K562 (cell line): ENCODE results near the gene ERN1. TPM values are rescaled to one million over a fixed set of nuclear protein-coding genes. Genes with fewer than 3 reads are reported as not detected.

Source experiments
- ATAC-seq: fragments of 200-7000 bp; cut with Tn5 transposase; 3 replicates; pipeline ENCODE4 v1.9.1; 2020; ENCODE audit warnings: moderate library complexity
- BruUV-seq: library from RNA; stranded (reverse); fragments of 400-500 nt; replicated peaks from 2 replicates; lab custom pipeline; 2021; lab: Mats Ljungman, UMichigan
- CTCF ChIA-PET: fragments of 300-600 bp; formaldehyde crosslinking; extraction: SDS; loops from one replicate; lab custom pipeline; 2021; ENCODE audit warnings: low intra/inter-chr PET ratio; lab: Yijun Ruan, JAX
- POLR2A ChIA-PET: fragments of 300-600, 350-650 bp; sonication (Branson Sonifier 250); formaldehyde crosslinking; extraction: SDS; loops from one replicate; lab custom pipeline; 2021; ENCODE audit warnings: antibody characterized with exemption, inconsistent platforms; lab: Yijun Ruan, JAX
- DNase-seq, 4 experiments: peaks; one replicate each; pipeline versions ENCODE4 v3.0.0 to v3.0.0-alpha.2; 2011 to 2018; ENCODE audit warnings: low spot score in 3 of 4, mixed read lengths in 3 of 4; ENCODE audit errors: extremely low read depth in 1 of 4
- FAIRE-seq: peaks from 2 replicates; lab custom pipeline; 2011; peaks lifted over from hg19 to GRCh38; lab: Jason Lieb, UNC
- H2AFZ ChIP-seq: 2 replicates; pipeline ENCODE4 v1.6.0; 2011; ENCODE audit warnings: low read depth, low read length, control low read depth, inconsistent platforms
- H3K27ac ChIP-seq: fragments of 200-600 bp; 3 replicates; pipeline ENCODE4 v1.8.0; 2011; ENCODE audit warnings: low read depth, mild to moderate bottlenecking, control low read depth, inconsistent platforms, low read length, moderate library complexity, mixed read lengths; ENCODE audit errors: extremely low read depth
- H3K27me3 ChIP-seq, 2 experiments: fragments of 300-600 bp in 1 of 2; 2 replicates in 1 of 2; 3 replicates in 1 of 2; pipeline versions ENCODE4 v1.6.0 to v1.8.0; 2011; ENCODE audit warnings: inconsistent platforms in 2 of 2, low read length in 2 of 2, mild to moderate bottlenecking in 1 of 2, mixed read lengths in 1 of 2, moderate library complexity in 1 of 2; ENCODE audit not compliant: control insufficient read depth in 2 of 2, insufficient read depth in 2 of 2
- H3K36me3 ChIP-seq: fragments of 300-600 bp; 3 replicates; pipeline ENCODE4 v1.8.0; 2011; ENCODE audit warnings: mild to moderate bottlenecking, low read length, inconsistent platforms; ENCODE audit not compliant: control insufficient read depth, insufficient read depth
- H3K4me1 ChIP-seq, 2 experiments: fragments of 200-600 bp in 1 of 2; replicated peaks in 1 of 2; 2 replicates in 1 of 2; 3 replicates in 1 of 2; pipeline versions ENCODE4 v1.5.1 to v1.8.0; 2011; ENCODE audit warnings: inconsistent platforms in 2 of 2, low read length in 2 of 2, mild to moderate bottlenecking in 1 of 2, mixed read lengths in 1 of 2, moderate library complexity in 1 of 2; ENCODE audit not compliant: control insufficient read depth in 2 of 2, insufficient read depth in 2 of 2
- H3K4me2 ChIP-seq: 2 replicates; pipeline ENCODE4 v1.6.1; 2011; ENCODE audit warnings: low read length, control low read depth, inconsistent platforms, mixed read lengths; ENCODE audit not compliant: insufficient read depth
- H3K4me3 ChIP-seq: fragments of 200-600 bp; sonication (generic), shearing (Covaris generic); 2 replicates; pipeline ENCODE4 v1.5.1; 2016; ENCODE audit warnings: control low read depth, inconsistent platforms
- H3K79me2 ChIP-seq: fragments of 200-600 bp; 3 replicates; pipeline ENCODE4 v1.8.0; 2011; ENCODE audit warnings: low read length, inconsistent platforms; ENCODE audit not compliant: control insufficient read depth, insufficient read depth
- H3K9ac ChIP-seq, 2 experiments: 2 replicates each; pipeline versions ENCODE4 v1.6.0 to v1.6.1; 2011; ENCODE audit warnings: low read depth in 2 of 2, low read length in 2 of 2, control low read depth in 1 of 2, inconsistent platforms in 1 of 2, mild to moderate bottlenecking in 1 of 2, mixed read lengths in 1 of 2; ENCODE audit not compliant: insufficient read depth in 1 of 2
- H3K9me1 ChIP-seq: one replicate; pipeline ENCODE4 v1.6.0; 2011; ENCODE audit warnings: inconsistent platforms, mild to moderate bottlenecking, low read length, moderate library complexity; ENCODE audit not compliant: control insufficient read depth, insufficient read depth
- H3K9me3 ChIP-seq: replicated peaks from 2 replicates; pipeline ENCODE4 v1.5.1; 2011; ENCODE audit warnings: low read depth, low read length, inconsistent platforms; ENCODE audit not compliant: control insufficient read depth, insufficient read depth
- H4K20me1 ChIP-seq: replicated peaks from 2 replicates; pipeline ENCODE4 v1.6.1; 2011; ENCODE audit warnings: low read length, inconsistent platforms, mixed read lengths; ENCODE audit not compliant: control insufficient read depth, insufficient read depth
- ESRRB ChIP-seq: fragments of 250-450 bp; sonication (Bioruptor Pico); IDR thresholded peaks from 2 replicates; pipeline ENCODE4 v1.5.0; 2020; ENCODE audit warnings: mild to moderate bottlenecking, moderate library complexity, borderline replicate concordance
- GABPB2 ChIP-seq: fragments of 250-450 bp; sonication (Bioruptor Pico); conservative IDR thresholded peaks from 2 replicates; pipeline ENCODE4 v1.5.1; 2021; ENCODE audit warnings: mild to moderate bottlenecking
- MED1 ChIP-seq: sonication (generic); formaldehyde crosslinking; IDR thresholded peaks from 2 replicates; pipeline ENCODE4 v1.8.1; 2023; ENCODE audit warnings: missing genetic modification reagents, borderline replicate concordance
- NFIX ChIP-seq: fragments of 250-450 bp; sonication (Bioruptor Pico); IDR thresholded peaks from 2 replicates; pipeline ENCODE4 v1.4.0; 2020; ENCODE audit warnings: low read depth, mild to moderate bottlenecking, moderate library complexity
- PML ChIP-seq: IDR thresholded peaks from 2 replicates; pipeline ENCODE4 v1.6.1; 2012; ENCODE audit warnings: low read length, inconsistent platforms
- SMARCA5 ChIP-seq: fragments of 450-650 bp; IDR thresholded peaks from 2 replicates; pipeline ENCODE4 v1.6.1; 2016
- TARDBP ChIP-seq: fragments of 450-650 bp; IDR thresholded peaks from 2 replicates; pipeline ENCODE4 v1.6.1; 2016
- ZKSCAN8 ChIP-seq: fragments of 200-800 bp; sonication (Bioruptor generic); IDR thresholded peaks from 2 replicates; pipeline ENCODE4 v1.6.1; 2016; ENCODE audit warnings: missing genetic modification characterization, missing compliant biosample characterization
- ZNF24 ChIP-seq: fragments of 450-650 bp; IDR thresholded peaks from 2 replicates; pipeline ENCODE4 v1.6.1; 2016
- ZNF764 ChIP-seq: fragments of 250-450 bp; sonication (Bioruptor Pico); IDR thresholded peaks from 2 replicates; pipeline ENCODE4 v1.4.0; 2020; ENCODE audit warnings: low read depth, mild to moderate bottlenecking, moderate library complexity
- ZNF830 ChIP-seq: fragments of 250-450 bp; sonication (Bioruptor Pico); IDR thresholded peaks from 2 replicates; pipeline ENCODE4 v1.5.0; 2021; ENCODE audit warnings: mild to moderate bottlenecking
- WGBS: fragments of 100-300 bp; shearing (Covaris generic); methylation state at CpG from one replicate; pipeline ENCODE4 v1.1.6; 2016; ENCODE audit warnings: low coverage, mixed read lengths; ENCODE audit not compliant: insufficient coverage; ENCODE audit errors: missing lambda C conversion rate; 5-methylcytosine and 5-hydroxymethylcytosine counted together
- in situ Hi-C: fragments of 300-500 bp; cut with MboI; formaldehyde crosslinking; loops from 4 replicates; pipeline ENCODE4 v1.15.0; 2018; ENCODE audit warnings: inconsistent platforms, mixed read lengths
- intact Hi-C: fragments of 100-400 bp; cut with micrococcal nuclease; formaldehyde crosslinking; loops from 2 replicates; pipeline ENCODE4 v1.14.2; 2022
- polyA plus RNA-seq, 8 experiments: library from polyadenylated mRNA; depleted of rRNA in 4 of 8; stranded (reverse) in 5 of 8; unstranded in 3 of 8; fragments of >200 nt; fragmentation: Nextera tagmentation in 2 of 8; fragmentation: Illumina TruSeq in 1 of 8; extraction: Ambion mirVana in 2 of 8; extraction: Trizol in 1 of 8; gene quantifications; 2 replicates each; pipeline versions ENCODE4 v1.2.1 to v1.2.3, GENCODE V29; 2011 to 2014; ENCODE audit warnings: inconsistent platforms in 1 of 8, missing spikeins in 1 of 8
- total RNA-seq, 7 experiments: library from RNA; depleted of rRNA in 6 of 7; stranded (reverse); fragments of >200 nt in 6 of 7; fragmentation: Illumina TruSeq in 2 of 7; extraction: Trizol in 2 of 7; gene quantifications; 2 replicates each; pipeline versions ENCODE4 v1.2.1 to v1.2.3, GENCODE V29; 2011 to 2021; ENCODE audit warnings: low replicate concordance in 1 of 7
- TF ChIP-seq, protein P1 (sequence below): sonication (generic); formaldehyde crosslinking; IDR thresholded peaks from 2 replicates; pipeline ENCODE4 v1.8.0; 2023; ENCODE audit warnings: mild to moderate bottlenecking, missing genetic modification reagents

Gene ERN1
- total and polyA plus RNA-seq, 9 of the 15 experiments (the other 6 are each of a cell fraction or from before 2014, with no cell fraction given) = 2.1 to 22.5 (median 7.3) TPM

DNA sequence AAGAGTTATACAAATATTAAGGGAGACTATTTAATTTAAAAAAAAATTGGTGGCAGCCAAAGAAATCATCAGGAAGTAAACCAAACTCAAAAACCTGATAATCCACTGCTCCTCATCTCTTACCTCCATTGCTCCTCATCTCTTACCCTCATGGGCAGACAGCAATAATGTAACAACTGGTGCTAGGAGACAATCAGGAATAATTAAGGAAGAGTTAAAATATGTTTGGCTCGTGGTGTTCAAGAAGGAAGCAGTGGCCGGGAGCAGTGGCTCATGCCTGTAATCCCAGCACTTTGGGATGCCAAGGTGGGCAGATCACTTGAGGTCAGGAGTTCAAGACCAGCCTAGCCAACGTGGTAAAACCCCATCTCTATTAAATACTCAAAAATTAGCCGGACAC lies 18.1 kb downstream of the ERN1 start:
- CTCF ChIA-PET = no interaction called here
- TF ChIP-seq ESRRB (CRISPR knock-in tag) (no peak), MED1 (CRISPR knock-in tag) (no peak), PML (no peak), ZNF764 (CRISPR knock-in tag) (no peak), TARDBP (no peak), ZNF830 (no peak), NFIX (CRISPR knock-in tag) (no peak), ZKSCAN8 (no peak), GABPB2 (CRISPR knock-in tag) (no peak), ZNF24 (no peak), SMARCA5 (no peak)
- TF ChIP-seq, protein P1, sequence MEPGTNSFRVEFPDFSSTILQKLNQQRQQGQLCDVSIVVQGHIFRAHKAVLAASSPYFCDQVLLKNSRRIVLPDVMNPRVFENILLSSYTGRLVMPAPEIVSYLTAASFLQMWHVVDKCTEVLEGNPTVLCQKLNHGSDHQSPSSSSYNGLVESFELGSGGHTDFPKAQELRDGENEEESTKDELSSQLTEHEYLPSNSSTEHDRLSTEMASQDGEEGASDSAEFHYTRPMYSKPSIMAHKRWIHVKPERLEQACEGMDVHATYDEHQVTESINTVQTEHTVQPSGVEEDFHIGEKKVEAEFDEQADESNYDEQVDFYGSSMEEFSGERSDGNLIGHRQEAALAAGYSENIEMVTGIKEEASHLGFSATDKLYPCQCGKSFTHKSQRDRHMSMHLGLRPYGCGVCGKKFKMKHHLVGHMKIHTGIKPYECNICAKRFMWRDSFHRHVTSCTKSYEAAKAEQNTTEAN (CRISPR knock-in tag) = no peak
- intact Hi-C loops = no loop called here

More for the DNA sequence above, 18.1 kb downstream of the ERN1 start:
- FAIRE-seq (no peak), ATAC-seq (no peak), DNase-seq (no peak)
- no TSS peak for BruUV-seq
- Histone ChIP-seq H3K27me3 (no peaks in the 10 kb centered on the region), H3K79me2 (peaks cover 8% of the 10 kb centered on the region; the same call in 2 of the 3 replicates), H3K9ac (no peak overlapping the region), H3K36me3 (no peaks in the 10 kb centered on the region), H3K9me3 (no peaks in the 10 kb centered on the region), H4K20me1 (no peaks in the 10 kb centered on the region), H3K4me3 (no peak overlapping the region), H3K9me1 (no peaks in the 10 kb centered on the region), H2AFZ (no peak overlapping the region), H3K4me1 (peaks cover 0 to 14% of the 10 kb centered on the region in 2 experiments; a peak in 3 of 5 replicates), H3K4me2 (no peak overlapping the region), H3K27ac (no peak overlapping the region)
- in situ Hi-C loops = no loop called here
- POLR2A ChIA-PET = no interaction called here
- 81% methylated on average over 4 of the region's 4 CpGs for WGBS
